H1 (cell line): Measurements from ENCODE around the gene TRIM40.

Experiments
- POLR2A ChIP-seq, 2 experiments: IDR thresholded peaks; 1 replicate in 1 of 2; 2 replicates in 1 of 2; pipeline ENCODE4 v1.6.1; 2011; ENCODE audit warnings: low read depth in 2 of 2, low read length in 2 of 2, mild to moderate bottlenecking in 2 of 2; ENCODE audit errors: control extremely low read depth in 1 of 2
- POLR2AphosphoS5 ChIP-seq: IDR thresholded peaks from 2 replicates; pipeline ENCODE4 v1.6.1; 2011; ENCODE audit warnings: low read depth, low read length
- SIN3A ChIP-seq, 2 experiments: IDR thresholded peaks in 1 of 2; conservative IDR thresholded peaks in 1 of 2; 2 replicates each; pipeline ENCODE4 v1.6.1; 2011 to 2012; ENCODE audit warnings: low read length in 2 of 2, improper control_type of control experiment in 1 of 2, low read depth in 1 of 2, mild to moderate bottlenecking in 1 of 2
- TF ChIP-seq, protein P1 (sequence below), 3 experiments: IDR thresholded peaks; 1 replicate in 2 of 3; 2 replicates in 1 of 3; pipeline versions ENCODE4 v1.5.1 to v1.6.1; 2011; ENCODE audit warnings: low read length in 3 of 3, mild to moderate bottlenecking in 3 of 3, inconsistent platforms in 2 of 3, low read depth in 1 of 3, moderate library complexity in 1 of 3; ENCODE audit not compliant: insufficient read depth in 1 of 3; ENCODE audit errors: control extremely low read depth in 1 of 3

DNA sequence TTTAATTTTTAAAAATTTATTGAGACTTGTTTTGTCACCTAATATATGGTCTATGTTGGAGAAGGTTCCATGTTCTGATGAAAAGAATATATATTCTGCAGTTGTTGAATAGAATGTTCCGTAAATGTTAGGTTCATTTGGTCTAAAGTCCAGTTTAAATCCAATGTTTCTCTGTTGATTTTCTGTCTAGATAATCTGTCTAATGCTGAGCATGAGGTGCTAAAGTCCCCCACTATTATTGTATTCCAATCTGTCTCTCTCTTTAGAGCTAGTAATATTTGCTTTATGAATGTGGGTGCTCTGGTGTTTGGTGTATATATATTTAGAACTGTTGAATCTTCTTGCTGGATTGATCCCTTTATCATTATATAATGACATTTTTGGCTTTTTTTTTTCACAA, 42.9 kb downstream of the TRIM40 start:
- TF ChIP-seq POLR2A (IDR thresholded peaks at IDR 0.05; ENCODE audit: control extremely low read depth in 1 of 2, low read depth in 2 of 2, low read length in 2 of 2) (no peak), POLR2AphosphoS5 (no peak), SIN3A (conservative IDR thresholded peaks at IDR 0.05 in 1 of 2, IDR thresholded peaks at IDR 0.05 in 1 of 2; ENCODE audit: low read depth in 1 of 2, low read length in 2 of 2) (no peak)
- TF ChIP-seq, protein P1, sequence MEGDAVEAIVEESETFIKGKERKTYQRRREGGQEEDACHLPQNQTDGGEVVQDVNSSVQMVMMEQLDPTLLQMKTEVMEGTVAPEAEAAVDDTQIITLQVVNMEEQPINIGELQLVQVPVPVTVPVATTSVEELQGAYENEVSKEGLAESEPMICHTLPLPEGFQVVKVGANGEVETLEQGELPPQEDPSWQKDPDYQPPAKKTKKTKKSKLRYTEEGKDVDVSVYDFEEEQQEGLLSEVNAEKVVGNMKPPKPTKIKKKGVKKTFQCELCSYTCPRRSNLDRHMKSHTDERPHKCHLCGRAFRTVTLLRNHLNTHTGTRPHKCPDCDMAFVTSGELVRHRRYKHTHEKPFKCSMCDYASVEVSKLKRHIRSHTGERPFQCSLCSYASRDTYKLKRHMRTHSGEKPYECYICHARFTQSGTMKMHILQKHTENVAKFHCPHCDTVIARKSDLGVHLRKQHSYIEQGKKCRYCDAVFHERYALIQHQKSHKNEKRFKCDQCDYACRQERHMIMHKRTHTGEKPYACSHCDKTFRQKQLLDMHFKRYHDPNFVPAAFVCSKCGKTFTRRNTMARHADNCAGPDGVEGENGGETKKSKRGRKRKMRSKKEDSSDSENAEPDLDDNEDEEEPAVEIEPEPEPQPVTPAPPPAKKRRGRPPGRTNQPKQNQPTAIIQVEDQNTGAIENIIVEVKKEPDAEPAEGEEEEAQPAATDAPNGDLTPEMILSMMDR (IDR thresholded peaks at IDR 0.05; ENCODE audit: control extremely low read depth in 1 of 3, insufficient read depth in 1 of 3, low read depth in 1 of 3, low read length in 3 of 3) = no peak
